PFSK-1 (cell line): ENCODE data around the gene KNOP1.

Source experiments
- TAF1 ChIP-seq: IDR thresholded peaks from 2 replicates; pipeline ENCODE4 v1.6.1; 2012; ENCODE audit warnings: low read length, control low read depth, borderline replicate concordance; ENCODE audit not compliant: insufficient read depth
- TF ChIP-seq, protein P1 (sequence below), 2 experiments: IDR thresholded peaks; 2 replicates each; pipeline versions ENCODE4 v1.6.1 to v1.8.0; 2011 to 2012; ENCODE audit warnings: low read depth in 2 of 2, low read length in 2 of 2, control low read depth in 1 of 2, inconsistent platforms in 1 of 2, mild to moderate bottlenecking in 1 of 2, moderate library complexity in 1 of 2; ENCODE audit not compliant: insufficient read depth in 1 of 2

DNA sequence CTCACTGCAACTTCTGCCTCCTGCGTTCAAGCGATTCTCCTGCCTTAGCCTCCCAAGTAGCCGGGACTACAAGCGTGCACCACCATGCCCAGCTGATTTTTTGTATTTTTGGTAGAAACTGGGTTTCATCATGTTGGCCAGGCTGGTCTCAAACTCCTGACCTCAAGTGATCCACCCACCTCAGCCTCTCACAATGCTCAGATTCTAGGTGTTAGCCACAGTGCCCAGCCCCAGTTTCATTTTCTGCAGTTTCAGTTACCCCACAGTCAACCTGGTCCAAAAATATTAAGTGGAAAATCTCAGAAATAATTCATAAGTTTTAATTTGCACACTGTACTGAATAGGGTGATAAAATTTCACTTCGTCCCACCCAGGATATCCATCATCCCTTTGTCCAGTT is 28.7 kb downstream of the KNOP1 start:
- TF ChIP-seq, protein P1, sequence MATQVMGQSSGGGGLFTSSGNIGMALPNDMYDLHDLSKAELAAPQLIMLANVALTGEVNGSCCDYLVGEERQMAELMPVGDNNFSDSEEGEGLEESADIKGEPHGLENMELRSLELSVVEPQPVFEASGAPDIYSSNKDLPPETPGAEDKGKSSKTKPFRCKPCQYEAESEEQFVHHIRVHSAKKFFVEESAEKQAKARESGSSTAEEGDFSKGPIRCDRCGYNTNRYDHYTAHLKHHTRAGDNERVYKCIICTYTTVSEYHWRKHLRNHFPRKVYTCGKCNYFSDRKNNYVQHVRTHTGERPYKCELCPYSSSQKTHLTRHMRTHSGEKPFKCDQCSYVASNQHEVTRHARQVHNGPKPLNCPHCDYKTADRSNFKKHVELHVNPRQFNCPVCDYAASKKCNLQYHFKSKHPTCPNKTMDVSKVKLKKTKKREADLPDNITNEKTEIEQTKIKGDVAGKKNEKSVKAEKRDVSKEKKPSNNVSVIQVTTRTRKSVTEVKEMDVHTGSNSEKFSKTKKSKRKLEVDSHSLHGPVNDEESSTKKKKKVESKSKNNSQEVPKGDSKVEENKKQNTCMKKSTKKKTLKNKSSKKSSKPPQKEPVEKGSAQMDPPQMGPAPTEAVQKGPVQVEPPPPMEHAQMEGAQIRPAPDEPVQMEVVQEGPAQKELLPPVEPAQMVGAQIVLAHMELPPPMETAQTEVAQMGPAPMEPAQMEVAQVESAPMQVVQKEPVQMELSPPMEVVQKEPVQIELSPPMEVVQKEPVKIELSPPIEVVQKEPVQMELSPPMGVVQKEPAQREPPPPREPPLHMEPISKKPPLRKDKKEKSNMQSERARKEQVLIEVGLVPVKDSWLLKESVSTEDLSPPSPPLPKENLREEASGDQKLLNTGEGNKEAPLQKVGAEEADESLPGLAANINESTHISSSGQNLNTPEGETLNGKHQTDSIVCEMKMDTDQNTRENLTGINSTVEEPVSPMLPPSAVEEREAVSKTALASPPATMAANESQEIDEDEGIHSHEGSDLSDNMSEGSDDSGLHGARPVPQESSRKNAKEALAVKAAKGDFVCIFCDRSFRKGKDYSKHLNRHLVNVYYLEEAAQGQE (IDR thresholded peaks at IDR 0.05; ENCODE audit: insufficient read depth in 1 of 2, low read depth in 2 of 2, low read length in 2 of 2): no peak
- TF ChIP-seq TAF1: no peak
